Stimulated activated effector memory CD8-positive, alpha-beta T cell treated with anti-CD3 and anti-CD28 coated beads, Interleukin-12 subunit alpha, Interleukin-12 subunit beta, amount 100 ng/mL, for 72 hours (primary cell): ENCODE results near the gene KCNIP4.
"Not testable (repeated sequence)": the region's sequence is repeated elsewhere in the genome, so short reads cannot be mapped to it uniquely, and the experiment has no call there.

Experiments
- ATAC-seq: fragments of 150-1000 bp; cut with Tn5 transposase; 2 replicates; pipeline ENCODE4 v1.10.0; 2021
- DNase-seq, 2 donors: peaks; one replicate each; pipeline ENCODE4 v3.0.0; 2021 to 2022; ENCODE audit warnings: low spot score in 2 of 2
- H3K27ac Mint-ChIP-seq: one replicate; pipeline ENCODE4 v1.8.0; 2022; ENCODE audit warnings: mild to moderate bottlenecking, mixed read lengths
- H3K36me3 Mint-ChIP-seq: one replicate; pipeline ENCODE4 v1.8.0; 2022; ENCODE audit warnings: mild to moderate bottlenecking, mixed read lengths
- H3K4me1 Mint-ChIP-seq: one replicate; pipeline ENCODE4 v1.8.0; 2022; ENCODE audit warnings: mixed read lengths
- H3K4me3 Mint-ChIP-seq: one replicate; pipeline ENCODE4 v1.8.0; 2022; ENCODE audit warnings: mild to moderate bottlenecking, mixed read lengths
- H3K9me3 Mint-ChIP-seq: one replicate; pipeline ENCODE4 v1.8.0; 2022; ENCODE audit warnings: mixed read lengths

Gene KCNIP4

GRCh38 chr4:20761382-20761781, 1187.2 kb downstream of the KCNIP4 start:
- Mint-ChIP-seq H3K36me3 (no peaks in the 10 kb centered on the region), H3K9me3 (no peaks in the 10 kb centered on the region), H3K27ac (no peak overlapping the region), H3K4me3 (no peak overlapping the region), H3K4me1 (no peaks in the 10 kb centered on the region)
- no peak for DNase-seq
- no peak for ATAC-seq

GRCh38 chr4:20760053-20760452, 1188.5 kb downstream of the KCNIP4 start:
- H3K4me1 Mint-ChIP-seq: no peaks in the 10 kb centered on the region
- no peak overlapping the region for H3K27ac Mint-ChIP-seq
- ATAC-seq: no peak
- no peak for DNase-seq
- H3K36me3 Mint-ChIP-seq: no peaks in the 10 kb centered on the region
- H3K4me3 Mint-ChIP-seq: no peak overlapping the region
- no peaks in the 10 kb centered on the region for H3K9me3 Mint-ChIP-seq

- DNase-seq (no peak), ATAC-seq (no peak)
- Mint-ChIP-seq H3K4me3 (no peak overlapping the region), H3K36me3 (no peaks in the 10 kb centered on the region), H3K4me1 (no peaks in the 10 kb centered on the region), H3K27ac (no peak overlapping the region), H3K9me3 (no peaks in the 10 kb centered on the region)
Observed at GRCh38 chr4:20754036-20754435, 1194.5 kb downstream of the KCNIP4 start.

- no peak for DNase-seq
- Mint-ChIP-seq H3K4me1 (no peaks in the 10 kb centered on the region), H3K9me3 (no peaks in the 10 kb centered on the region), H3K4me3 (no peak overlapping the region), H3K27ac (no peak overlapping the region), H3K36me3 (no peaks in the 10 kb centered on the region)
- no peak for ATAC-seq
Observed at GRCh38 chr4:20752641-20753040, 1195.9 kb downstream of the KCNIP4 start.

- not testable (repeated sequence) for H3K4me1 Mint-ChIP-seq, H3K27ac Mint-ChIP-seq, H3K36me3 Mint-ChIP-seq, DNase-seq, H3K9me3 Mint-ChIP-seq, H3K4me3 Mint-ChIP-seq, ATAC-seq
Observed at GRCh38 chr4:20746000-20746399, 1202.6 kb downstream of the KCNIP4 start.

- peaks cover 6% of the 10 kb centered on the region for H3K36me3 Mint-ChIP-seq
- peaks cover 23% of the 10 kb centered on the region for H3K9me3 Mint-ChIP-seq
- ATAC-seq: no peak
- no peaks in the 10 kb centered on the region for H3K4me1 Mint-ChIP-seq
- no peak for DNase-seq
- no peak overlapping the region for H3K27ac Mint-ChIP-seq
- H3K4me3 Mint-ChIP-seq: no peak overlapping the region
Observed at GRCh38 chr4:20735931-20736330, 1212.6 kb downstream of the KCNIP4 start.

- Mint-ChIP-seq H3K36me3 (peaks cover 35% of the 10 kb centered on the region), H3K4me3 (no peak overlapping the region)
Observed at GRCh38 chr4:20724915-20725314, 1223.7 kb downstream of the KCNIP4 start.

GRCh38 chr4:20723463-20723862, 1225.1 kb downstream of the KCNIP4 start:
- ATAC-seq (no peak), DNase-seq (no peak)
- H3K4me3 Mint-ChIP-seq: no peak overlapping the region
- no peak overlapping the region for H3K27ac Mint-ChIP-seq
- H3K36me3 Mint-ChIP-seq: peaks cover 48% of the 10 kb centered on the region
- peaks cover 7% of the 10 kb centered on the region for H3K4me1 Mint-ChIP-seq
- peaks cover 3% of the 10 kb centered on the region for H3K9me3 Mint-ChIP-seq

More at GRCh38 chr4:20724915-20725314, 1223.7 kb downstream of the KCNIP4 start:
- DNase-seq: no peak
- ATAC-seq: no peak
- Mint-ChIP-seq H3K9me3 (no peaks in the 10 kb centered on the region), H3K4me1 (no peaks in the 10 kb centered on the region), H3K27ac (no peak overlapping the region)

- ATAC-seq (no peak), DNase-seq (no peak)
- Mint-ChIP-seq H3K9me3 (peaks cover 3% of the 10 kb centered on the region), H3K27ac (no peak overlapping the region), H3K4me3 (no peak overlapping the region), H3K36me3 (peaks cover 50% of the 10 kb centered on the region), H3K4me1 (peaks cover 7% of the 10 kb centered on the region)
Observed at GRCh38 chr4:20723019-20723418, 1225.6 kb downstream of the KCNIP4 start.

- Mint-ChIP-seq H3K27ac (no peak overlapping the region), H3K4me3 (no peak overlapping the region), H3K4me1 (no peaks in the 10 kb centered on the region), H3K9me3 (no peaks in the 10 kb centered on the region), H3K36me3 (peaks cover 51% of the 10 kb centered on the region)
- ATAC-seq (no peak), DNase-seq (no peak)
Observed at GRCh38 chr4:20711335-20711734, 1237.2 kb downstream of the KCNIP4 start.

- peak; percentile 82 to 92 for DNase-seq
- Mint-ChIP-seq H3K36me3 (peaks cover 27% of the 10 kb centered on the region), H3K4me3 (peak within 1 kb of the TSS; percentile 90), H3K27ac (peak within 1 kb of the TSS; percentile 92), H3K4me1 (peaks cover 29% of the 10 kb centered on the region), H3K9me3 (no peaks in the 10 kb centered on the region)
- ATAC-seq: peak; percentile 100
Observed at GRCh38 chr4:20700007-20700761, 1248.4 kb downstream of the KCNIP4 start, which contains the start of gene PACRGL. PACRGL (plus strand) TSS chr4:20700458; CDS start chr4:20704482, 4,024 bp downstream.

GRCh38 chr4:20698820-20699219, 1249.8 kb downstream of the KCNIP4 start:
- Mint-ChIP-seq H3K4me3 (peak overlapping the region; percentile 90), H3K27ac (no peak overlapping the region), H3K36me3 (peaks cover 13% of the 10 kb centered on the region), H3K9me3 (no peaks in the 10 kb centered on the region), H3K4me1 (peaks cover 29% of the 10 kb centered on the region)
- ATAC-seq: no peak
- DNase-seq: no peak

GRCh38 chr4:20698382-20698781, 1250.2 kb downstream of the KCNIP4 start:
- Mint-ChIP-seq H3K27ac (no peak overlapping the region), H3K4me3 (no peak overlapping the region), H3K9me3 (no peaks in the 10 kb centered on the region), H3K4me1 (peaks cover 29% of the 10 kb centered on the region), H3K36me3 (peaks cover 11% of the 10 kb centered on the region)
- no peak for DNase-seq
- ATAC-seq: no peak

GRCh38 chr4:20696815-20697214, 1251.8 kb downstream of the KCNIP4 start:
- Mint-ChIP-seq H3K27ac (no peak overlapping the region), H3K4me1 (peaks cover 20% of the 10 kb centered on the region), H3K36me3 (peaks cover 11% of the 10 kb centered on the region), H3K9me3 (no peaks in the 10 kb centered on the region), H3K4me3 (no peak overlapping the region)
- ATAC-seq: no peak
- DNase-seq: no peak

GRCh38 chr4:20687864-20688263, 1260.7 kb downstream of the KCNIP4 start:
- no peaks in the 10 kb centered on the region for H3K9me3 Mint-ChIP-seq
- no peak overlapping the region for H3K4me3 Mint-ChIP-seq
- no peaks in the 10 kb centered on the region for H3K4me1 Mint-ChIP-seq
- H3K36me3 Mint-ChIP-seq: no peaks in the 10 kb centered on the region
- no peak for DNase-seq
- no peak overlapping the region for H3K27ac Mint-ChIP-seq
- no peak for ATAC-seq
